HFFc6 (cell line): ENCODE data around the gene TBC1D5. TPM values are rescaled to one million over a fixed set of nuclear protein-coding genes. Genes with fewer than 3 reads are reported as not detected.

Source experiments
- DNase-seq: peaks from one replicate; pipeline ENCODE4 v3.0.0-alpha.2; 2018
- H3K27ac Mint-ChIP-seq: 2 replicates; pipeline ENCODE4 v1.8.0; 2020; ENCODE audit warnings: mild to moderate bottlenecking, mixed read lengths
- H3K27me3 Mint-ChIP-seq: 2 replicates; pipeline ENCODE4 v1.8.0; 2021; ENCODE audit warnings: mild to moderate bottlenecking, moderate library complexity, mixed read lengths; ENCODE audit not compliant: insufficient read depth
- H3K36me3 Mint-ChIP-seq: 2 replicates; pipeline ENCODE4 v1.8.0; 2021; ENCODE audit warnings: low read depth, mixed read lengths
- H3K4me1 Mint-ChIP-seq: 2 replicates; pipeline ENCODE4 v1.8.0; 2020; ENCODE audit warnings: low read depth, mixed read lengths
- H3K4me3 Mint-ChIP-seq: 2 replicates; pipeline ENCODE4 v1.8.0; 2020; ENCODE audit warnings: mild to moderate bottlenecking, moderate library complexity, mixed read lengths
- H3K9me3 Mint-ChIP-seq: 2 replicates; pipeline ENCODE4 v1.8.0; 2020; ENCODE audit warnings: mild to moderate bottlenecking, mixed read lengths
- CTCF ChIP-seq: fragments of 200-600 bp; sonication (generic); IDR thresholded peaks from 2 replicates; pipeline ENCODE4 v1.5.0; 2021; ENCODE audit warnings: antibody characterized with exemption, mild to moderate bottlenecking
- total RNA-seq, 6 experiments: library from RNA; stranded (reverse); fragmentation: NEBNext Ultra II Directional; extraction: Animal tissue kit (Norgen Biotek cat#: 25700); gene quantifications; 2 replicates in 1 of 6; 3 replicates in 5 of 6; pipeline ENCODE4 v1.2.3, GENCODE V29; 2021

Gene TBC1D5
- total RNA-seq, 6 experiments from 2014 or later: 37.2 to 46.0 (median 40.1) TPM

GRCh38 chr3:17141699-17142098, 600.7 kb downstream of the TBC1D5 start:
- TF ChIP-seq CTCF: no peak
- H3K4me3 Mint-ChIP-seq: no peak overlapping the region
- no peak overlapping the region for H3K27ac Mint-ChIP-seq
- H3K9me3 Mint-ChIP-seq: peaks cover 5% of the 10 kb centered on the region; the same call in 1 of the 2 replicates
- no peaks in the 10 kb centered on the region for H3K36me3 Mint-ChIP-seq
- H3K27me3 Mint-ChIP-seq: peaks cover 5% of the 10 kb centered on the region
- no peak for DNase-seq
- H3K4me1 Mint-ChIP-seq: peaks cover 7% of the 10 kb centered on the region; the same call in 1 of the 2 replicates

GRCh38 chr3:17140670-17141505, 601.5 kb downstream of the TBC1D5 start:
- H3K4me3 Mint-ChIP-seq: no peak overlapping the region
- peak; percentile 4 for DNase-seq
- TF ChIP-seq CTCF: peak; percentile 19; the same call in 1 of the 2 replicates
- peaks cover 5% of the 10 kb centered on the region for H3K27me3 Mint-ChIP-seq
- peaks cover 5% of the 10 kb centered on the region; the same call in 1 of the 2 replicates for H3K9me3 Mint-ChIP-seq
- H3K4me1 Mint-ChIP-seq: peaks cover 7% of the 10 kb centered on the region; the same call in 1 of the 2 replicates
- H3K27ac Mint-ChIP-seq: no peak overlapping the region
- no peaks in the 10 kb centered on the region for H3K36me3 Mint-ChIP-seq

- no peak for DNase-seq
- no peaks in the 10 kb centered on the region for H3K36me3 Mint-ChIP-seq
- peaks cover 10% of the 10 kb centered on the region for H3K27me3 Mint-ChIP-seq
- TF ChIP-seq CTCF: no peak
- no peak overlapping the region for H3K27ac Mint-ChIP-seq
- H3K4me1 Mint-ChIP-seq: peaks cover 11% of the 10 kb centered on the region; the same call in 1 of the 2 replicates
- H3K9me3 Mint-ChIP-seq: peaks cover 5% of the 10 kb centered on the region; the same call in 1 of the 2 replicates
- no peak overlapping the region for H3K4me3 Mint-ChIP-seq
These were observed 604.0 kb downstream of the TBC1D5 start for GRCh38 chr3:17138246-17139039.

- Mint-ChIP-seq H3K27ac (no peak overlapping the region), H3K4me1 (peaks cover 11% of the 10 kb centered on the region; the same call in 1 of the 2 replicates), H3K27me3 (peaks cover 11% of the 10 kb centered on the region), H3K4me3 (no peak overlapping the region), H3K36me3 (no peaks in the 10 kb centered on the region), H3K9me3 (no peaks in the 10 kb centered on the region; the same call in 1 of the 2 replicates)
- DNase-seq: no peak
- TF ChIP-seq CTCF: no peak
These were observed 605.1 kb downstream of the TBC1D5 start for GRCh38 chr3:17137321-17137826.

- no peak for DNase-seq
- no peak for TF ChIP-seq CTCF
- peaks cover 11% of the 10 kb centered on the region for H3K27me3 Mint-ChIP-seq
- no peaks in the 10 kb centered on the region; the same call in 1 of the 2 replicates for H3K9me3 Mint-ChIP-seq
- no peak overlapping the region for H3K4me3 Mint-ChIP-seq
- no peaks in the 10 kb centered on the region for H3K36me3 Mint-ChIP-seq
- peaks cover 11% of the 10 kb centered on the region; the same call in 1 of the 2 replicates for H3K4me1 Mint-ChIP-seq
- no peak overlapping the region for H3K27ac Mint-ChIP-seq
These were observed 606.2 kb downstream of the TBC1D5 start for GRCh38 chr3:17136136-17136721.
